Stimulated activated CD4-positive, alpha-beta T cell treated with anti-CD3 and anti-CD28 coated beads, TNF-alpha, amount 100 ng/mL, for 4 hours (primary cell): ENCODE measurements around the gene NMRAL1.

Experiments
- DNase-seq, 3 experiments: peaks; one replicate each; pipeline ENCODE4 v3.0.0-alpha.2; 2020; ENCODE audit warnings: low read depth in 3 of 3

Gene NMRAL1

GRCh38 chr16:4426722-4427372, 47.6 kb downstream of the NMRAL1 start:
- DNase-seq = no peak

DNA sequence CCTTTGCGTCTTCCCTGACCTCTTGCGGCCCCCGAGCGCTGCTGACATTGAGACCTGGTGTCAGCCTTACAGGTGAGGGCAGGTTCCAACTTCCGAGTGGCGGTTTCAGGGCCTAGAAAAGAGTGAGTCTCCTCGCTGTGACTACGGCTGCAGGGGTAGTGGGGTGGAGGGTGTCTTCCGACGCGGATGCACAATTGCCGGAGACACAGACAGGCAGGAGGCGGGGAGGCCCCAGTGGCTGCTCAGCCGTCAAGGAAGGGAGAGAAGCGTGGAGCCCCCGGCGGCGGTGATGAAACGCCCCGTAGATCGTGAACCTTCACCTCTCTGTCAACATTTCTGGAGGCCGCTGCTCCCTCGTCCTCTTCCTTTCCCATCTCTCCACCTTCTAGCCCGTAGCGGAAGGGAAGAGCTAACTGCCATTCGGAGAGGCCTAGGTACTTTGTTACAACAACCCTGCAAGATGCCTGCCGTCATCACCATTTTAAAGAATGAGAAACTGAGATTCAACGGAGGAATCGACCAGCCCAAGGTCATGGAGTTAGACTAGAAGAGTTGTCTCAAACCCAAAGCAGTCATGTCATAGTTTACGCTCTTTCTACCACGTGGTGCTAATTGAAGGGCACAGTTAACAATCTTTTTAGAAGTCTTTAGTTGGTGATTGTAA, 48.3 kb downstream of the NMRAL1 start:
- DNase-seq = no peak

DNA sequence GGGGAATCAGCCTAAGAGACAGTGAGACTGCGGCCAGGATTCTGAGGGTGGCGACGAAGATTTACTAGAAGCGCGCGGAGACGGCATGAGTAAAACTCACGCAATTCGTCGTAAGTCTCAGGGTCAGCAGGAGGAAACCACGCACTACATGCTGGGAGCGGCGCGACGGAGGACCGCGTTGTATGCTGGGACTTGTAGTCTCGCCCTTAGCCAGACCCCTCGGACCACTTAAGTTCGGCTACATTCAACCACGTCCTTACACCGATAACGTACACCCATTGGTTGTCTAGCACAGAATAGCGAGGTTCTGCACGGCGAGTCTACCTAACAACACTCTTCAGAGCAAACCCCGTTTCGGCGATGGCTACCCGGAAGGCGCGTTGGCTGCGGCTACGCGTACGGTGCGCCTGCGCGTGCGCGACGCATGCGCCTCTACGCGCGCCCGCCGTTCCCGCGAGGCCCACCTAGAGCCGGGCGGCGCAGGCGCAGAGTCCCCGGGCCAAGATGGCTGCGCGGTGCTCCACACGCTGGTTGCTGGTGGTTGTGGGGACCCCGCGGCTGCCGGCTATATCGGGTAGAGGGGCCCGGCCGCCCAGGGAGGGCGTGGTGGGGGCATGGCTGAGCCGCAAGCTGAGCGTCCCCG, 48.9 kb downstream of the NMRAL1 start, which contains the start of gene DNAJA3:
Gene DNAJA3 (plus strand): TSS at position 491 of the 643 bp plus-strand sequence. CDS start 14 bp downstream, at position 505.
- DNase-seq = peak; percentile 82 to 86 (median 83)

GRCh38 chr16:4420505-4421105, 53.8 kb downstream of the NMRAL1 start:
- DNase-seq = no peak

- DNase-seq = no peak
These were observed 54.9 kb downstream of the NMRAL1 start for GRCh38 chr16:4419402-4419959.

- DNase-seq = peak; percentile 98 to 99 (median 99)
These were observed 58.0 kb downstream of the NMRAL1 start, which contains the start of gene CORO7 for GRCh38 chr16:4416200-4417032. Gene CORO7 (minus strand): TSS chr16:4416596. CDS start chr16:4416518, 78 bp downstream.

DNA sequence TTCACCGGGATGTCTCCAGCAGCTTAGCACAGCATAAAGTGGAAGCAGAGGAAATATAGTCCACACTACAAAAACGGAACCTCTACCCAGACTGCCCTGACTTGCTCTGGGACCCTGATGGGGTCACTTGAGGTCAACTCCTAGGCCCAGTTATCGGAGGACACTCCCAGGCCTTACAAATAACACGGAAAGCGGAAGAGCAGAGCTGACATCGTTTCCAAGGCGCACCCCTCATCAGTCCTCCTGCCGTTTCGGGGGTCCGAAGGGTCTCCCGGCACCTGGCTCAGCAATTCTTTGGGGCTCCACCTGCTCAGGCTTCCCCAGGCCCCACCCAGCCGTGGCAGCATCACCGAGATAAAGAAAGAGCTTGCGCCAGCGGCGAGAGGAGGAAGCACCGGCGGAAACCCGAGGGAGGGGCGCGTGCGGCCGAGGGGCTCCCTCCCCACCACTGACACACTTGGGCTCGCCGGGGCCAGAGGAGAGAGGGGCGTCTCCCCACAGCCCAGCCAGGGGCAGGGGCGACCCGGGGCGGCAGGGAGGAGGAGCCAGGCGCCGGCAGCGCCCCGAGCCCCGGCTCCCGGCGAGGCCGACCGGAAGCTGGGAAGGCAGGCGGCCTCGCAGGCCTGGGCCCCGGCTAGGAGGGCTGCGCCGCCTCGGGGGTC, 58.8 kb downstream of the NMRAL1 start:
- peak in 2 of 3 experiments; percentile 21 to 29 for DNase-seq

DNA sequence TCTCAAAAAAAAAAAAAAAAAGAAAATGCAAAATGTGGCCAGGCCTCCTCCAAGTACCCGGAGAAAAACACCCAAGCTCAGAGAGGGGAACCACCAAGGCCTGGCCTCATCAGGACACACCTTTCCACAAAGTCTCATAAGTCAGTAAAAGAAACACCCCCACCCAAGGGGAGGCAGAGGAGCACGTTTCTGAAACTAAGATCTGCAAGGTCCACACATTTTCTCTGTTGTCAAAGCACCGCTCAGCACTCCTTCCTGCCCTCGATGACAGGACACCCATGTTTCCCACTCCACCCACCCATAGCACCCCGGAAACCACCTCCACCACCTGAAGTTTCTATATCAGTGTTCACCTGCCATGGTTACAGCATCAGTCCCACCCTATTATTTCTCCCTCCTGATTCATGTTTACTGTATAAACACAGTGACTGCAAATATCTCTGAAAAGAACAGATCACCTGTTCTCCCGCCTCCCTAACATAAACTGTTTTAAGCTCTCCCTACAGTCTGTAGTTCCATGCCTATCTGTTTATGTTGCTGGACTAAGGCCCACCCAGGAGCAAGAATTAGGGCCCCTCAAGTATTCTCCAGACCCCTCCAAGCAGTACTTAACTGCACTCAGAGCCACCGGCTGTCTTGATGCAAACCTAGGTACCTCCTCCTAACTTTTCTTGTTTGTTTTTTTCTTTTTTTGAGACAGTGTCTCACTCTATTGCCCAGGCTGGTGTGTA, 60.1 kb downstream of the NMRAL1 start:
- DNase-seq = peak; percentile 40 to 74 (median 54)

GRCh38 chr16:4412854-4413253, 61.6 kb downstream of the NMRAL1 start:
- DNase-seq = no peak

DNA sequence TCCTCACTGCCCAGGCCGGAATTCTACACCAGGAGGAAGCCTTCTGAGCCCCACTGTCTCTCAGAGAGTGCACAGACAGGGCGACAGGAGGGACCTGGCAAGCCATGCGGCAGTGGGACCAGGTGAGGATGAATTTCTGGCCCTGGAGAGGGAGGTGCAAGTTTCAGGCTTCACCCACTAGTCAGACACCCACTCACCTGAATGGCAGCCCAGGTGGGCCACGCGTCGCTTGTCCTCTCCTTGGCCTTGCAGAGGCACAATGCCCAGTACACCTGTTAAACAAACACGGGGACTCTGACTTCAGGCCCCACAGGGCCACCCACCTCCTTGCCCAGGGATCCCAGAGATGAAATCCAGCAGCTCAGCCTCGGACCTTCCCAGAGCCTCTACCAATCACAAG, 62.3 kb downstream of the NMRAL1 start:
- no peak for DNase-seq
